Measurements from ENCODE around the gene NSMCE4A. TPM values are rescaled to one million over a fixed set of nuclear protein-coding genes. Genes with fewer than 3 reads are reported as not detected.
A peak's percentile ranks its signal among the peaks of the same experiment; 100 is the strongest.
"Not testable (repeated sequence)": the region's sequence is repeated elsewhere in the genome, so short reads cannot be mapped to it uniquely, and the experiment has no call there.

The NSMCE4A gene, protein sequence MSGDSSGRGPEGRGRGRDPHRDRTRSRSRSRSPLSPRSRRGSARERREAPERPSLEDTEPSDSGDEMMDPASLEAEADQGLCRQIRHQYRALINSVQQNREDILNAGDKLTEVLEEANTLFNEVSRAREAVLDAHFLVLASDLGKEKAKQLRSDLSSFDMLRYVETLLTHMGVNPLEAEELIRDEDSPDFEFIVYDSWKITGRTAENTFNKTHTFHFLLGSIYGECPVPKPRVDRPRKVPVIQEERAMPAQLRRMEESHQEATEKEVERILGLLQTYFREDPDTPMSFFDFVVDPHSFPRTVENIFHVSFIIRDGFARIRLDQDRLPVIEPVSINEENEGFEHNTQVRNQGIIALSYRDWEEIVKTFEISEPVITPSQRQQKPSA
- total RNA-seq (10 to 100 TPM; 30.3 to 43.1 (median 35.0) TPM), polyA plus RNA-seq (48.0 TPM)
- long read RNA-seq, donor 1, transcript NSMCE4A-202 (11 exons, 1,394 nt), result major isoform, 43 of 85 reads
- long read RNA-seq, donor 1, partial matches to known transcripts, result 6 of 85 reads
- long read RNA-seq, donor 1, other reads (novel, unspliced or antisense), result 35 of 85 reads
- long read RNA-seq, donor 2, transcript NSMCE4A-202 (11 exons, 1,394 nt), result major isoform, 31 of 43 reads
- long read RNA-seq, donor 2, partial matches to known transcripts, result 2 of 43 reads
- long read RNA-seq, donor 2, other reads (novel, unspliced or antisense), result 10 of 43 reads
- long read RNA-seq, donor 3, transcript NSMCE4A-202 (11 exons, 1,394 nt), result major isoform, 108 of 163 reads
- long read RNA-seq, donor 3, partial matches to known transcripts, result 4 of 163 reads
- long read RNA-seq, donor 3, other reads (novel, unspliced or antisense), result 49 of 163 reads
- long read RNA-seq, donor 4, transcript NSMCE4A-202 (11 exons, 1,394 nt), result major isoform, 26 of 45 reads
- long read RNA-seq, donor 4, partial matches to known transcripts, result 4 of 45 reads
- long read RNA-seq, donor 4, other reads (novel, unspliced or antisense), result 14 of 45 reads

DNA sequence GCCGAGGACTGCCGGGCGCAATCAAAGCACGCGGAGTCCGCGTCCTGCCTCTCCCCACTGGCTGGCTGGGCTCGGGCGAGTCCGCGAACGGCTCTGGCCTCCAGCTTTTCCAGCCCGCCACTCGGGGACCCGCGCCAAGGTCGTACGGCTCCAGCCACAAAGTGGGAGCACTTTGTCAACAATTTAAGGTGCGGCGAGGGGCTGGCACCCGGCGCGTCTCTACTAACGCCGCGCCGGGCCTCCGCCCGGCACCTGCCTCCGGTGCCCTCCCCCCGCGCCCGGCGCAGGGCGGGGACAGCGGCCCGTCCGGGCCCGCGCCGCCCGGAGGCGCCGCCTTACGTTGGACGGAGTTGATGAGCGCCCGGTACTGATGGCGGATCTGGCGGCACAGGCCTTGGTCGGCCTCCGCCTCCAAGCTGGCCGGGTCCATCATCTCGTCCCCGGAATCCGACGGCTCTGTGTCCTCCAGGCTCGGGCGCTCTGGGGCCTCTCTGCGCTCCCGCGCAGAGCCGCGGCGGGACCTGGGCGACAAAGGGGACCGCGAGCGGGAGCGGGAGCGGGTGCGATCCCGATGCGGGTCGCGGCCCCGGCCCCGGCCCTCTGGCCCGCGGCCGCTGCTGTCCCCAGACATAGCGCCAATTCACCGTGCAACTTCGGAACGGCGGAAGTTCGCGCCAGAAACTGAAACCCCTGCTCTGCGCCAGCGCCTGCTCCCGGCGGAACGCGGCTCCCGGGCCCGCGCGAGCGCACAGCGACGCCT is at the start of gene NSMCE4A:
Gene NSMCE4A, minus strand, starts transcription at position 683 of the 760 bp plus-strand sequence. Its CDS starts 52 bp downstream, at position 631.
- Histone ChIP-seq H3K9me3 (ENCODE audit: control insufficient read depth, low read length) (no peaks in the 10 kb centered on the region), H3K27me3 (ENCODE audit: control insufficient read depth, insufficient read depth) (no peaks in the 10 kb centered on the region), H3K27ac (ENCODE audit: low read length) (peak within 1 kb of the TSS; percentile 98), H3K4me3 (ENCODE audit: low read length) (peak within 1 kb of the TSS; percentile 100), H3K4me1 (ENCODE audit: control insufficient read depth, insufficient read depth, low read length) (peaks cover 5% of the 10 kb centered on the region)
- peak; percentile 93 to 95 for ATAC-seq
- intact Hi-C loops (cut with DNase I), result no loop called here
- WGBS, result under 1% methylated on average over 101 of the region's 101 CpGs
- peak; percentile 80 to 93 (median 93) for DNase-seq

DNA sequence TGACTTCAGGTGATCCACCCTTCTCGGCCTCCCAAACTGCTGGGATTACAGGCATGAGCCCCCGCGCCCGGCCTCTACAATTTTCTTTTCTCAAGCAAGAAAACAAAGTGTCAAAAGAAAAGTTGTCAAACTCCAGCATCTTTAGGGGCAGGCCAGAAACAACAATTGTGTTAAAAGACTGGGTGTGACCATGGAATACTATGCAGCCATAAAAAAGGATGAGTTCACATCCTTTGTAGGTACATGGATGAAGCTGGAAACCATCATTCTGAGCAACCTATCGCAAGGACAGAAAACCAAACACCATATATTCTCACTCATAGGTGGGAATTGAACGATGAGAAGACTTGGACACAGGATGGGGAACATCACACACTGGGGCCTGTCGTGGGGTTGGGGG is 48.2 kb upstream of the NSMCE4A start:
- H3K4me1 ChIP-seq (ENCODE audit: control insufficient read depth, insufficient read depth, low read length); intact Hi-C loops (cut with DNase I): not testable (repeated sequence)

DNA sequence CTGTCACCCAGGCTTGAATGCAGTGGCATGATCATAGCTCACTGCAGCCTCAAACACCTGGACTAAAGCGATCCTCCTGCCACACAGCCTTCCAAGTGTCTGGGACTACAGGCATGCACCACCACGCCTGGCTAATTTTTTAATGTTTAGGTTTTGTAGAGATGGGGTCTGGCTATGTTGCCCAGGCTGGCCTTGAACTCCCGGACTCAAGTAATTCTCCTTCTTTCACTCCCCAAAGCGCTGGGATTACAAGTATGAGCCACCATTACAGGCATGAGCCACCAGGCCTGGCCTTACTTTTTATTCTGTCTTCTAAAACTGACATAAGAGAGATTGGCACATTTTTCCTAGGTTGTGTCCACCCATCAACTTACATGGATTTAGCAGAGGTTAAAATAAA is 47.3 kb upstream of the NSMCE4A start:
- no peak for DNase-seq
- Histone ChIP-seq H3K4me1 (ENCODE audit: control insufficient read depth, insufficient read depth, low read length) (peaks cover 6% of the 10 kb centered on the region), H3K27me3 (ENCODE audit: control insufficient read depth, insufficient read depth) (no peaks in the 10 kb centered on the region), H3K27ac (ENCODE audit: low read length) (peak overlapping the region; percentile 37), H3K9me3 (ENCODE audit: control insufficient read depth, low read length) (no peaks in the 10 kb centered on the region), H3K4me3 (ENCODE audit: low read length) (no peak overlapping the region)
- intact Hi-C loops (cut with DNase I), result no loop called here
- WGBS, result 94% methylated on average over 4 of the region's 4 CpGs
- ATAC-seq, result no peak

More for the DNA sequence above, 48.2 kb upstream of the NSMCE4A start:
- H3K9me3 ChIP-seq (ENCODE audit: control insufficient read depth, low read length); H3K27ac ChIP-seq (ENCODE audit: low read length); DNase-seq; ATAC-seq; H3K4me3 ChIP-seq (ENCODE audit: low read length); H3K27me3 ChIP-seq (ENCODE audit: control insufficient read depth, insufficient read depth): not testable (repeated sequence)
- WGBS, result 96% methylated on average over 7 of the region's 7 CpGs

DNA sequence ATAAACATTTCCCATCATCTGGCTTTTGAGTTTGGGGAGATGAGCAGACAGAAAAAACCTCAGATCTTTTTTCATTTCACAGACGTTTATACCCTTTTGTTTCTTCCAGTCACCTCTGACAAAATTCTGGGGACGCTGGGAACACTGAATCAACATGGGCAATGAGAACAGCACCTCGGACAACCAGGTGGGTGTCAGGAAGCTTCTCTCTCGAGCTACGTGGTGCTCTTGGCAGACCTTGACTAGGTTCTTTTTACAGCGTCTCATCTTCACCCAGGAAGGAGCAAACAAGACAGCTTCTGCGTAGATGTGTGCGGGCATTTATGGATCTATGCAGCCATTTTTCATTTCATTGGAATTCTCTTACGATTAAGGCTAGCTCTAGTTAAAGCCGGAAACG is 46.8 kb upstream of the NSMCE4A start:
- peaks cover 6% of the 10 kb centered on the region for H3K4me1 ChIP-seq (ENCODE audit: control insufficient read depth, insufficient read depth, low read length)
- H3K4me3 ChIP-seq (ENCODE audit: low read length), result no peak overlapping the region

DNA sequence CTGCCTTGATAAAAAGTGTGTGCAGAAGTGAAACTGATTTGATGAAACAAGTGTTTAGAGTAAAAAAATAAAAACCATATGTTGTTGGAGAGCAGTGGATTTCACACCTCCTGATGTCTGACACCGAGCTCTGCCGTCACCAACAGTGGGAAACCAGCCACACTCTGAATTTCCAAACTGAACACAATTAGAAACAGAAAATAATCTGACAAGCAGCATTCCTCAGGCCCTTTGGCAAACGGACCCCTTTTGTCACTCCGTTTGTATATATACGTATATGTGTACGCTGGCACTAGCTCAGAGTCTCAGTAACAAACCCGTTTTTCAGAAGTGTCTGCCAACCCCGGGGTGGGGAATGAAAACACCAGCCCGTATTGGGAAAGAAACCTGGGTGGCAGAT is 46.4 kb upstream of the NSMCE4A start:
- Histone ChIP-seq H3K4me1 (ENCODE audit: control insufficient read depth, insufficient read depth, low read length) (peaks cover 6% of the 10 kb centered on the region), H3K27ac (ENCODE audit: low read length) (peak overlapping the region; percentile 68), H3K4me3 (ENCODE audit: low read length) (no peak overlapping the region), H3K9me3 (ENCODE audit: control insufficient read depth, low read length) (no peaks in the 10 kb centered on the region), H3K27me3 (ENCODE audit: control insufficient read depth, insufficient read depth) (no peaks in the 10 kb centered on the region)
- DNase-seq (no peak), ATAC-seq (peak; percentile 37 to 64)
- 26% methylated on average over 9 of the region's 9 CpGs for WGBS
- intact Hi-C loops (cut with DNase I), result no loop called here

More for the DNA sequence above, 46.8 kb upstream of the NSMCE4A start:
- Histone ChIP-seq H3K9me3 (ENCODE audit: control insufficient read depth, low read length) (no peaks in the 10 kb centered on the region), H3K27me3 (ENCODE audit: control insufficient read depth, insufficient read depth) (no peaks in the 10 kb centered on the region), H3K27ac (ENCODE audit: low read length) (peak overlapping the region; percentile 78)
- DNase-seq, result no peak
- 69% methylated on average over 11 of the region's 11 CpGs for WGBS
- intact Hi-C loops (cut with DNase I), result no loop called here
- no peak for ATAC-seq

DNA sequence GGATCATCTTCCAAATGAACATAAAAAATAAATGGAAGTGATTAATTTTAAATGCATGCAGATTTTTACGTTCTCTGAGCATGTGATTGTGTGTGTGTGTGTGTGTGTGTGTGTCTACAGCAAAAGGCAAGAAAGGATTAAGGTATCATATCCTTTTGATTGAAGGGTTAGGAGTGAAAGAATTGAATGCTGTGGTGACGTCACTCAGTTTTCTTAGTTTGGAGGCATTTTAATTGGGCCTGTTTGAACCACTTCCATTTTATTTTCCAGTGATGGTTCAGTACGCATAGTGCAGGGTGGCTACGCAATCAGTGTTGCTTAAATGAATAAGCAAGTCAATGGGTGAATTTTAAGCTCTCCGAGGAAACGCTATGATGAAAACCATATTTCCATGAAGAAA is 45.2 kb upstream of the NSMCE4A start:
- no peak overlapping the region for H3K4me3 ChIP-seq (ENCODE audit: low read length)
- ATAC-seq (no peak), DNase-seq (no peak)
- no peaks in the 10 kb centered on the region for H3K27me3 ChIP-seq (ENCODE audit: control insufficient read depth, insufficient read depth)
- 87% methylated on average over 6 of the region's 6 CpGs for WGBS
- intact Hi-C loops (cut with DNase I), result no loop called here
- H3K27ac ChIP-seq (ENCODE audit: low read length), result no peak overlapping the region
- H3K9me3 ChIP-seq (ENCODE audit: control insufficient read depth, low read length), result no peaks in the 10 kb centered on the region
- H3K4me1 ChIP-seq (ENCODE audit: control insufficient read depth, insufficient read depth, low read length), result peaks cover 6% of the 10 kb centered on the region

DNA sequence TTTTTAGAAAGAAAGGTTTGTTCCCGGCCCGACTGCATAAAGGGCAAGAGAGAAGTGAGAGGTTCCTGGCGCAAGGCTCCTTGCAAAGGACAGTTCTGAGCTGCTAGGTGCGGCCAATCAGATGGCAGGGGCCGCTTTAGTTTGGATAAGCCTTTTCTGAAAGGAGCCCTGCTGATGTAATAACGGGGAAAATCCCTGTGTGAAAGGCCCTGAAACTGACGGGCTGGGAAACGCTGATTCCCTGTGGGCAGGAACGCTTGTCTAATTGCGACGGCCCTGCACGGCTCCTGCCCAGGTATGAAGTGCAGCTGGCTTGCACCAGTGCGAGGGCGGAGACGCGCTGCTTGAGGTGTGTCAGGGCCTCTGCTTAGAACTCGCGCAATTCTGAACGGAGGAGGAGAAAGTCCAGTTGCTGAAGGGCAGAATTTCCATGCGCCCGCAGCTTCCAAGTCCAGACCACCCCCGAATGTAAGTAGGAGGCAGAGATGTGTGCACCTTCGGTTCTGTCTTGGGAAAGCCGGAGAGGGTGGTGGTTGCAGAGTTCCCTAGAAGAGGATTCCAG is 44.5 kb upstream of the NSMCE4A start:
- peaks cover 6% of the 10 kb centered on the region for H3K4me1 ChIP-seq (ENCODE audit: control insufficient read depth, insufficient read depth, low read length)
- 49% methylated on average over 24 of the region's 24 CpGs for WGBS
- peak in 1 of 2 donors; percentile 29 for ATAC-seq

DNA sequence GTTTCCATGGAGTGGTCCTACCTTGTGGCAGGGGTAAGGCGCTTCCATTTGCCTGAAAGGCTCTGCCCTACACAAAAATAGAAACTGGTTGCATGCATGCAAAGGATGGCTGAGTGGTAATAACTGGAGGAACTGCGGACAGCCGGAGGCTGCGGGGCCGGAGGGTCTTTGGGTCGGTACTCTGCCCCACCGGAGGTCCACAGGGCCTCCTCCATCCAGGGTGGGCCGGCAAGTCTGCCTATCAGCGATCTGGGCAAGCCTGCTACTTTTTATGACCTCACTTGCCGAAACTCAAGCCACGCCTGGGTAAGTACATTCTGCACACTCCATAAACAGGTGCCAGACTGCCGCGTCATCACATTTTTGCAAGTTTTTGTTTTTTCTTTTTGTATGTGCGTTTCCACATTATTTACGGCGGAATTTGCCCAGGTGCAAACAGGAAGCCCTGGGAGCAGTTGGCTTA is 44.0 kb upstream of the NSMCE4A start:
- ATAC-seq, result peak; percentile 46 to 49
- WGBS, result 68% methylated on average over 16 of the region's 16 CpGs
- no peaks in the 10 kb centered on the region for H3K9me3 ChIP-seq (ENCODE audit: control insufficient read depth, low read length)

More for the DNA sequence above, 44.5 kb upstream of the NSMCE4A start:
- peak overlapping the region; percentile 81 for H3K27ac ChIP-seq (ENCODE audit: low read length)
- H3K9me3 ChIP-seq (ENCODE audit: control insufficient read depth, low read length), result no peaks in the 10 kb centered on the region
- H3K27me3 ChIP-seq (ENCODE audit: control insufficient read depth, insufficient read depth), result no peaks in the 10 kb centered on the region
- intact Hi-C loops (cut with DNase I), result no loop called here
- no peak overlapping the region for H3K4me3 ChIP-seq (ENCODE audit: low read length)
- peak in 1 of 3 donors; percentile 51 for DNase-seq

DNA sequence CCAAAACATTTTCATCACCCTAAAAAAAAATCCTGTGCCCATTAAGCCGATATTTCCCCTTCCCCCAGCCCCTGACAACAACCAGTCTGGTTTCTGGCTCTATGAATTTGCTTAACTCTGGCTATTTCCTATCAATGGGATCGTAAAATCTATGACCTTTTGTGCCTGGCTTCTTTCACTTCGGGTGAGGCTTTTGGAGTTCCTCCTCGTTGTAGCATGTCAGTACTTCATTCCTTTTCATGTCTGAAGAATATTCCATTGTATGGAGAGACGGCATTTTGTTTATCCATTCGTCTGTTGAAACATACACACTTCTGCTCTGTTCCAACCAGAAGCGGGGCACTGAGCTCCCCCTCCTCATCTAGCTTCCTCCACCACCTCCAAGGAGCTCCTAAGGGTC is 43.5 kb upstream of the NSMCE4A start:
- intact Hi-C loops (cut with DNase I), result no loop called here
- no peaks in the 10 kb centered on the region for H3K9me3 ChIP-seq (ENCODE audit: control insufficient read depth, low read length)
- no peaks in the 10 kb centered on the region for H3K27me3 ChIP-seq (ENCODE audit: control insufficient read depth, insufficient read depth)
- peak overlapping the region; percentile 81 for H3K27ac ChIP-seq (ENCODE audit: low read length)
- peaks cover 6% of the 10 kb centered on the region for H3K4me1 ChIP-seq (ENCODE audit: control insufficient read depth, insufficient read depth, low read length)
- no peak overlapping the region for H3K4me3 ChIP-seq (ENCODE audit: low read length)
- no peak for ATAC-seq
- 41% methylated on average over 7 of the region's 7 CpGs for WGBS
- DNase-seq, result no peak

More for the DNA sequence above, 44.0 kb upstream of the NSMCE4A start:
- DNase-seq, result no peak
- intact Hi-C loops (cut with DNase I), result no loop called here
- Histone ChIP-seq H3K4me3 (ENCODE audit: low read length) (no peak overlapping the region), H3K27ac (ENCODE audit: low read length) (peak overlapping the region; percentile 81), H3K27me3 (ENCODE audit: control insufficient read depth, insufficient read depth) (no peaks in the 10 kb centered on the region), H3K4me1 (ENCODE audit: control insufficient read depth, insufficient read depth, low read length) (peaks cover 6% of the 10 kb centered on the region)

DNA sequence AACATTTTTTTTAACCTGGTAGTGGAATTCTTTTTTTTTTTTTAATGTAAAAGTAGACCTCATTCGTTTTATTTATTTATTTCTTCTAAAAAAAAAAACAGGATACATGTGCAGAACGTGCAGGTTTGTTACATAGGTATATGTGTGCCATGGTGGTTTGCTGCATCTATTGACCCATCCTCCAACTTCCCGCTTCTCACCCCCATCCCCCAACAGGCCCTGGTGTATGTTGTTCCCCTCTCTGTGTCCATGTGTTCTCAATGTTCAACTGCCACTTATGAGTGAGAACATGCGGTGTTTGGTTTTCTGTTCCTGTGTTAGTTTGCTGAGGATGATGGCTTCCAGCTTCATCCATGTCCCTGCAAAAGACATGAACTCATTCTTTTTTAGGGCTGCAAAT is 42.9 kb upstream of the NSMCE4A start:
- DNase-seq; ATAC-seq; H3K27ac ChIP-seq (ENCODE audit: low read length); intact Hi-C loops (cut with DNase I); H3K4me3 ChIP-seq (ENCODE audit: low read length); H3K27me3 ChIP-seq (ENCODE audit: control insufficient read depth, insufficient read depth); H3K9me3 ChIP-seq (ENCODE audit: control insufficient read depth, low read length); H3K4me1 ChIP-seq (ENCODE audit: control insufficient read depth, insufficient read depth, low read length): not testable (repeated sequence)
- 71% methylated on average over 4 of the region's 4 CpGs for WGBS

All from right cardiac atrium (tissue), 5 donors.